Dedifferentiated amniotic fluid mesenchymal stem cell (primary cell): ENCODE results near the gene FBXW12.

Experiments used
- DNase-seq: peaks from one replicate; pipeline ENCODE4 v3.0.0-alpha.2; 2016; ENCODE audit errors: extremely low spot score

FBXW12 gene

DNA sequence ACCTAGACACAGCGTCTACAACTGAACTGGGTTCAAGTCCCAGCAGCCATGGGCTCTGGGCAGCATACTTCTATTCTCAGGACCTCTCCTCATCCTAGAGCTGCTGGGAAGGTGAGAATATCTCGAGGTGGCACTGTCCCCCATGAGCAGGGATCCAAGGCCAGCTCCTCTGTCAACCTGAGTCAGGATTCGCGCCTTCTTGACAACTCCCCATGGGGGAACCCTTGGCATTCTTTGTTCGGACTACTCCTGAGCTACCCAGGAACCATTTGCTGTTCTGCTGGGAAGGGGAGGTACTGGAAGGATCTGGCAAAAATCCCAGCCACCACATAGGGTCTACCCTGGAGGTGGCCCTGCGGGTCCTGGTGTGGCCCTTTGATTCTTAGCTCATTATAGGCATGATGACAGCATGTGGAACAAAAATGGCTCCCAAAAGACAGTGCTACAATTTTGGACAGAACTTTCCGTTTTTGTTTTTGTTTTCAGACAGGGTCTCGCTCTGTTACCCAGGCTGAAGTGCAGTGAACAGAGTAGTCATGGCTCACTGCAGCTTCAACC is 35.6 kb downstream of the FBXW12 start:
- DNase-seq = no peak

DNA sequence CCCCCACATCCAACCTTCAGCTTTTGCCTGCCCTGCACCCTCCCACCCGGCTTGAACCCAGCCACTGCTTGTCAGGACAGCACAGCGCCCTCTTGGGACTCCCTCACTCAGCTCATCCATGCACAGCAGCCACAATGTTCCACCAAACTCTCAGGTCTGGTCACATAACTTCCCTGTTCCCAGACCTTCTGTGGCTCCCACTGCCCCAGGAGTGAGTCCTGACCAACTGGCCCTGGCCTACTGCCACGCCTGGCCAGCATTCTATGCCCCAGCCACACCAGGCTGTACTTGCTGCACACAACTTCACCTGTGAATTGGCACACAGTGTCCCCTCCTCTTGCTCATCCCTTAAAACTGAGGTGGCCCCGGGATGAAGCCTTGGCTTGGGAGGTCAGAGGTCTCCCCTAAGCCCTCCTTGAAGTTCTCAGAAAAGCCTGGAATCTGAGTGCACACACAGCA is 36.8 kb downstream of the FBXW12 start:
- DNase-seq = no peak

DNA sequence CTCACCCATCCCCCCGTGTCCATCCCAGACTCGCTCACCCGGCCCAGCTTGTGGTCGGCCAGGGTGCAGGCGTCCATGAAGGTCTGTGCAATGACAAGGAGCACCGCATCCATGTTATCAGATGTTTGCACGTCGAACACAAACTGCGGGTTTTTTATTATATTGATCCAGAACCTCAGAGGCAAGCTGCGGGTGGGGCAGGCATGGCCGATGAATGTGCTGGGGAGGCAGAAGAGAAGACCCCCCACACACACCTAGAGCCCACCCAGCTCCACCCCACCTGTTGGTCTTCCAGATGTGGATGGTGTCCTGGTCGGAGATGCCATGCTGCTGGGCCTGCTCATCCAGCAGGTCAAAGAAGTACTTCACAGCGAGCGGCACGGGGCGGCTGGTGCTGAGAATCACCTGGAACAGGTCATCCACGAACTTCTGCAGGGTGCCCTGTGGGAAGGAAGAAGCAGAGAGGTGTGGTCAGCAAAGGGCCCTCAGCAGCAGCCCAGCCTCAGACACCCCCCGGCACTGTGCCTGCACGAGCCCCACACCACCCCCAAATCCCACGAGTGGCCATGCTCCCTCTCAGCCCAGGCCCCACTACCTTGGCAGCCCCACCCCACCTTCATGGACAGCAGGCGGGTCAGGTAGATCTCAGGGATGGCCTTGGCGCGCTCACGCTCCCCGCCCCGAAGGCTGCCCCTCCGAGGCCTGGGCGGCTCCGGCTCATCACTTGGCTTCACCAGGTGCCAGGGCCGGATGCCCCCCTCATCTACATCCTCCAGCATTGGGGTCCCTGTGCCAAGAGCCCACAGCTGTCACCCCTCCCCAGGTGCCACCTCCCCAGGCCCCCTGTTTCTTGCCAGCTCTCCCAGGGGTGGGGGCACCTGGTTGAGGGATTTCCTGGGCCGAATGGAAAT is 37.5 kb downstream of the FBXW12 start:
- no peak for DNase-seq

DNA sequence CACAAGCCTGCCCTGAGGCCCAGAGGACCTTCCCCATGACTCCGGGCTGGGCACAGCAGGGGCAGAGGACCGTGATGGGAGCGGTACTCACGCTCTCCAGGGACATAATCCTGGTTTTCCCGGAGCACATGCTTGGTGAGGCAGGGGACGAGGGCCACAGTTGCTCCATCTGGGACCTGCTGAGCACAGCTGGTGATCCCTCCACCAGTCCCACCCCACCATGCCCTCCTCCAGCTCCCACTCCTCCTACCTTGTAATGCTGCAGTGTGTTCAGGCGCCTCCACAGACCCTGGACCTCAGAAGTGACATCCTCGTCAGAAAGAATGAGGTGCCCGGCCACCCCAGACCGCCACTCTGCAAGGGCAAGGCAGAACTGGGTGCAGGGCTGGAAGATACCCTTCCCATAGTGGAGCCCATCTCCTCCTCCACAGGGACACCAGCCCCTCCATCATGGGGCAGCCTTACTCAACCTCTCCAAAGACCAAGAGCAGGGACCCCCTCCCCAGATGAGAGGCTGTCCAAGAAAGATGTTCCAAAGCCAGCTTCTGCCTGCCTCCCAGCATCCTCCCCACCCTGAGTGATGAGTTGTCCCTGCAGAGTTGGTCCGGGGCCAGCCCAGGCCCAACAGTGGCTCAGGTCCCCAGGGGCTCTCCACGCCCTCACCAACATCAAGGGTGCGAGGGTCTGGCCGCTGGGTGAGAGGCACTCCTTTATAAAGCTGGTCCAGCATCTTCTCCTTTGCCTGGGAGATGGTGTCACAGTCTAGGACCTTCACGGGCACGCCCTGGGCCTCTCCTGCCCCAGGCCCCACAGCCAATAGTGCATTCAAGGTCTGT is 38.4 kb downstream of the FBXW12 start:
- no peak for DNase-seq

DNA sequence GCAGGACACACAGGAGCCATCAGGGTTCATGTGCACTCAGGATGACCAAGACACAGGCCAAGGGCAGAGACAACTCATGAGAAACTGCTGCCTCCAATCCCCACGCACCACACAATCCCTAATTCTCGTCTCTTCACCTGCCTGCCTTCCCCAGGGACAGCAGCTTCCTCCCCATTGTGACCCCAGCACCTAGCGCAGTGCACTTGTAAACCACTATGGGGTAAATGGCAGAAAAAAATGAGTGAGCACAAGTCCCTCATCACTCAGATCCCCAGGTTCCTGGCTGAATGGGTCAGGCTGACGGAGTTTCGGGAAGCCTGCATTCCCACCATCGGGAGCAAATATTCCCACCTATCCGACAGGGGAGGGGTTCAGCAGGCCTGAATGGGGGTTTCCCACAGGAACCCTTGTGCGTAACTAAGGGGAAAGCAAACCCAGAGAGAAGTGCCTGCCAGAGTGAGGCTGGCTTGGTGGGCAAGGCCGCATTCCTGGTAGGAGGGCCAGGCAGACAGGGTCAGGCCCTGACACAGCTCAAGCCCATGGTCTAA is 39.1 kb downstream of the FBXW12 start:
- no peak for DNase-seq

DNA sequence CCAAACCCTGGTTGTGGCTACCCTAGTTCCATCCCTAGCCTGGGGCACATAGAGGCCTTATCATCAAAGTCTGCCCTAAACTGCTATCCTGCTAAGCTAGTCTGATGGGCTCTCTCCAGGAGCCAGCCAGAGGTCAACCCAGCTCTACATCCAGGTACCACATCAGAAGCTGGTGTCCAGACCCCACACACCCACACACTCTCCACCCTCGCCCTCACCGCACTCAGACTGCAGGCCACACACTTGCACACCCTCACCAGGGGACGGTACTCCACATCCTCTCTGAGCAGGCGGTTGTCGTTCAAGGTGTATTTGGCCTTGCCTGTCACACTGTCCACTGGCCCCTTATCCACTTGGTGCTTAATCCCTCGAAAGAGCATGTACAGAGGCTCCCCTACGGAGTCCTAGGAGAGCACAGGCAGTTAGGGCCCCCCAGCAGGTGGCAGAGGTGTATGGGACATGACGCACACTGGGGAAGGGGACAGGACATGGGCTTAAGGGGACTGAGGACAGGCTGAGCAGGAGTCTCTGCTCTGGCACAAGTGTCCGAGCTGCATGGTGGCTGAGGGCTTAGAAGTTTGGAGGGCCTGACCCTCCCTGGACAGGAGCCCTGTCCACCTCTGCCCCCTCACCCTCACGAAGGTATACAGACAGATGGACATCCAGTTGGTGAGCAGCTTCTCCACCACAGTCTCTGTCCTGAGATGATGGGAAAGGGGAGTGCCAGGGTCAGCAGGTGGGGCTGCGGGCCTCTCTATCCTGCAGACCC is 39.8 kb downstream of the FBXW12 start:
- DNase-seq = no peak

DNA sequence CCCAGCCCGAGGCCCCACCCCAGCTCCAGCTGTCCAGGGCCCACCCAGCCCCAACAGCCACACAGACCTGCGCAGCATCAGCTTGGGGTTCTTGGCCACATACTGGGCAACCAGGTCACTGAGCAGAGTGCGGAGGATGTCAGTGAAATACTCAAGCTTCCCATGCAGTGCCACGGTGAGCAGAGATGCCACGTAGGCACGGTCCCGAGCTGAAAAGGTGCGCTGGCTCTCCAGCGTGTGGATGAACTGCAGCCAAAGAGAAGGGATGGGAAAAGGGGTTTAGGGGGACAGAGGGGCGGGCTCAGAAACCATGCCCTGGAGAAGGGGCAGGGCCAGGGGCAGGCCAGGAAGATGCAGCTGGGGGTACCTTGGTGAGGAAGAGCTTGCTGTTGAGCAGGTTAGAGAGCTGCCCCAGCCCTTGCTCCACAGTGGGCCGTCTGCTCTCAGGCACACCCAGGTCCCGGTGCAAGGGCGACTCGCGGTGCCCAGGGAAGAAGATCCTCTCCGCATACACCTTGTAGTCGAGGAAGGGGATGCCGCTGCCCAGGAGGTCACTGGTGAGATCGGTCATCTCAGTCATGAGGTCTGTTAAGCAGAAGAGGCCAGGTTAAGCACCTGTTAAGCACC is 40.5 kb downstream of the FBXW12 start:
- no peak for DNase-seq

DNA sequence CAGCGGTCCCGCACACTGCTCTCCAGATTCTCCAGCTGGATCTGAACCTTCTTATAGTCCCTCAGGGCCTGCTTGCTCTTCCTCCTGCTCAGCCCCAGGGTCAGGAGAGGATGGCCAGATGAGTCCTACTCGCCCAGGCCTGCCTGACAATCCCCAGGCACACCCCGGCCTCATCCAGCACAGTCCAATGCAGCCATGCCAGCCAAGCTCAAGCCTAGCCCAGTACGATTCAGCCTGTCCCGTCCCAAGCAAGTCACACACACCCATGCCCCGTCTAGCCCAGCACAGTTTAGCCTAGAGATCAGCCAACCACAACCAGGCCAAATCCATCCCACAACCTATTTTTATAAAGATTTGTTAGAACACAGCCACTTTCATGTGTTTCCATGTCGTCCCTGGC is 41.1 kb downstream of the FBXW12 start:
- no peak for DNase-seq

DNA sequence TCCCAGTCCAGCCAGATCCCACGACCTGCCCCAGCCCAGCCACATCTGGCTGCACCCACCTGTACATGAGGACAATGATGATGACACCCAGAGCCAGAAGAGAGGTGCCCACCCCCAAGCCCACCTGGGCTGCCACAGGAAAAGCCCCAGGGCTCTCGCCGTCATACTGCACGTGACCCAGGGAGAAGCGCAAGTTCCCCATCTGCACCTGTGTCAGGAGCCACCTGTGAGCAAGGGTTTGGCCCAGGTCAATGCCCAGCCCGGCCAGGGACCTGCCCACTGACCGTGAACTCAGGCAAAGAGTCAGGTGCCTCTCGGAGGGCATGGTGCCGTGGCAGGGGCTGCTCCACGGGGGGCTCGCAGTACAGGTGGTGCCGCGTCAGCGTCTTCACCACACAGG is 41.6 kb downstream of the FBXW12 start:
- DNase-seq = no peak

DNA sequence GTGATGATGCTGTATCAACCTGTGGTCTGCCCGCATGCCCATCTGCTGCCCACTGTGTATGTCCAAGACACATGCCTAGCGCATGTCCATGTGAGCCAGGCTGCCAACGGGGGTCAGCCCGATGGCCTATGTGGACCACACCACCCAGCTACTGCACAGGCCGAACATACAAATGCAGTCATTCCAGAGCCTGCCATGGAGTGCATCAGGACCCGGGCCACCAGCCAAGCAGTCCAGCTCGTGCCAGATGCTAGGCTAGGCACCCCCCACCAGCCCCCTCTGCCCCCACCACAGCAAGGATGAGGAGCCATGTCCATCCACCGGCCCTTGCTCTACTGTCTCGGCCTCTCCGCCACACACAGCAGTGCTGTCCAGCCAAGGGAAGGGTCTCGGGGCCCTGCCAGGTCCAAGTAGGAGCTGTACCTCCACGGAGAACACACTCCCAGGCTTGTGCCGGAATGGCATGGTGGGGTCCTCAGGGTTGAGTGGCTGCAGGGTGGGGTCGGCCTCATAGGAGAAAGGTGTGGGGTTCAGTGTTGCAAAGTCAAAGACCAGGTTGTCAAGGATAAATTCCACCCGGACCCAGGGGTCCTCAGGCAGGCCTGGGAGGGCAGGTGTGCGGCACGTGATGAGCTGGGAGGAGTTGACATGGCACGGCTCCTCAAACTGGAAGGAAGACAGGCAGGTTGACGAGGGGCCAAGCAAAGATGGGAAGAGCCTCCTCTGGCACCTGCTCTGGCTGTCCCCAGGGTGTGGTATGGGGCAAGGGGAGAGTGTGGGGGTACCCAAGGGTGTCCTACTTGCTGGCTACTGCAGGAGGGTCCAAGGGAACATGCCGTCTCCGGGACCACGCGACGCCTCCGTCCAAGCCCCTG is 42.6 kb downstream of the FBXW12 start:
- DNase-seq = no peak

DNA sequence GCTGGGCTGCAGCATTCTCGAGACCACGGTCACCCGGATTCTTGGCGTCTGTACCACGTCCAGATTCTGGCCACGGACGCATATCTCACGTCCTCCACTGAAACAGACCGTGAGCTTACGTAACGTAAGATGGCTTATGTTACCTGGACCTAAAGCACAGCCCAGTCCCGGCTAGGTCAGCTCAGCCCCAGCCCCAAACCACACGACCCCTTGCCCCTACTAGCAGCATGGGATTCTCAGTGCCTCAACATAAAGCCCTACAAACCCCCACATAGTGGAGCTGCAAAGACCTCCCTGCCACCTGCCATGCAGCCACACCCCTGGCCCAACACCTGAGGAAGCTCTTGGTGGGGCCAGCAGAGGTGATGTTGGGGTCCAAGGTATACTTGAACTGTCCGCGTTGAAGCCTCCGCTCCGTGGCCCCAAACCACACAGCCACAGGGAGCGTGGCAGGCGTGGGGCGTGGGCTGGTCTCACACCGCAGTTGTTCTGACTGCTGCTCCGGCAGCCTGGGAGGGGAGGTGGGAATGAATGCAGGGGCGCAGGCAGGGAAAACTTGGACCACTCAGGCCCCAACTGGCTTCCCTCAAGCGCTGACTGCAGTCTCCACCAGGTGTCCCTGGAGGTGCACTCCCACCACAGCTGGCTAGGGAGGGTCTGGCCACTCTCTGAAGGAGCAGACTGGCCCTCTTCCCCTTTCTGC is 43.4 kb downstream of the FBXW12 start:
- no peak for DNase-seq

DNA sequence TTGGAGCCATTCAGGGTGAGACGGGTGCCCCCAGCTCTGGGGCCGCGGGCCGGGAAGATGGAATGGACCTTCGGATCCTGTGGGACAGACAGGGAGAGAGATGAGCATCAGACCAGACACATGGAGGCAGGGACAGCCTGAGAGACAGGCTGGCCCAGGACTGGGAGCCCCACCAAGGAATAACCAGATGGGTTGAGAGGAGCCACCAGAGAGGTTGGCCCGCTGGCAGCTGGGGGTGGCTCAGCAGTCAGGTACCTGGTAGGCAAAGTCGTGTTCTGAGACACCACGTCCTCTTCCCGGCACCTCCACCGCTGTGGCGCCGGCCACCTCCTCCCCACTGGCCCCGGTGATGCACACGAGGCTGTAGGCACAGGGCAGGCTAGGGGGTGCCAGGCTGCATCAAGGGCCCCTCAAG is 44.1 kb downstream of the FBXW12 start:
- no peak for DNase-seq

DNA sequence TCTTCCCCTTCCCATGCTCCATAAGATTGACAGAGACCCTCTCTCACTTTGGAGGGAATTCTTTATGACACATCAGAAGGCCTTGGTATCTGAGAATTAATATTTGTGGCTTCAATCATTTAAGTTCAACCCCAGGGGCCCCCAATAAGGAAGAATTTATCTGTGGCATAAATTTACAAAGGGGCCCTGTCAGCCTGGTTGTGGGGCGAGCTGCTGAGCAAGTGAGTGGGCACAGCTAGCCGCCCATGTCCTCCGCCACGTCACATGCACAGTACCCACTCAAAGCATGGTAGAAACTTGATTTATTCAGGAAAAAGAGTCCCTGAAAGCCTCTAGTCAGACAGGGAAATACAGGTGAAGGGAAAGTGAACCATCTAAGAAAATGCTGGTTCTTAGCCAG is 44.5 kb downstream of the FBXW12 start:
- DNase-seq = no peak

DNA sequence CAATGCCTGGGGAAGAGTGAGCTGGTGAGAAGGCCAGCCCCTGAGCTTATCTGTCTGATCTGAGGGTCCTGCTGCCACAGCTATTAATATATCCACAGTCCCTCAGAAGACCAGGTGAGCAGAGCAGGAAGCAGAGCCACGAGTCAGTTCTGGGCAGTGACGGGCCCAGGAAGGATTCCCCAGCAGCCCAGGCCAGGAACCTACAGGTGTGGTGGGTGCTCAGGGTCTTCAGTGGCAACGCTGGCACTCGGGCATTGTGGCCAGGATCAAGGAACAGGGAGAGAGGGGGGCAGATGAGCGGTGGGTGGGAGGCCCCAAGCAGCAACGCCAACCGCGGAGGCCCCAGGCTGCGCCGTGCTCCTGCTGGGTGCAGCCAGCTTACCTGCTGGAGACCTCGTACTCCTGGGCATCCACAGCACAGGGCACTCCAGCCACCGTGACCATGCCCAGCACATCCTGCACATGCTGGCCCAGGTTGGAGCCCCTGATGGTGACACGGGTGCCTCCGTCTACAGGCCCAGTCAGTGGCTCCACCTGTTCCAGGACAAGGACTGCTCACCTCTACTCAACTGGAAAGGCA is 45.6 kb downstream of the FBXW12 start:
- DNase-seq = no peak

DNA sequence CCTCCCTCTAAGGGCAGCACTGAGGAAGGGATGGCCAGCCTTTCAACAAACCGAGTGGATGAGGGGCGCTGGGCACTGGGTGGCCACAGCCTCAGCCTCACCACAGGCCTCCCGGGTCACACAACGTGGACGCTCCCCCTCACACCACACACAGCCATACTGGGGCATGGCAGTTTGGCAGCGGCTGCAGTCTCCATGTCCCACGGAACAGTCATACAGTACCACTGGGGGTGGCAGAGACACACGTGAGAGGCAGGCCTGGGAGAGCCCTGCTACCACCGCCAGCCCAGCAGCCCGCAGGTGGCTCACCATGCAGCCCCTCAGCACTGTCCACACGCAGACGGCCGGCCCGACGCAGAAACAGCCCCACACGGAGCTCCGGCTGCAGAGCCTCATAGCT is 46.1 kb downstream of the FBXW12 start:
- no peak for DNase-seq

DNA sequence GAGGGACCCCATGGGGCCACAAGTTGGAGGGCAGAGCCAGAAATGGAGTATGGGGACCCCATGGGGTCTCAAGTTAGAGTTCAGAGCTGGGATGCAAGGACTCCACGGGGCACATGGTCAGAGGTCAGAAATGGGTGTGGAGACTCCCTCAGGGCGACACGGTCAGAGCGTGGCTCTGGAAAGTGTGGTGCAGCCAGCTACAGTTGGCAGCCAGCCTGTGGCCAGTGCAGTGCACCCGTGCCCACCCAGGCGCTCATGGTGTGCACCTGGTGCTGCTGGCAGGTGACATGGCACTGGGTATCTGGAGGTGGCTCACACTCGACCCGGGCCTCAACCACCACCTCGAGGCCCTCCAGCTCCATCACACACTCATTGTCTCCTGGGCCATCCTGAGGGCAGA is 46.6 kb downstream of the FBXW12 start:
- DNase-seq = no peak

DNA sequence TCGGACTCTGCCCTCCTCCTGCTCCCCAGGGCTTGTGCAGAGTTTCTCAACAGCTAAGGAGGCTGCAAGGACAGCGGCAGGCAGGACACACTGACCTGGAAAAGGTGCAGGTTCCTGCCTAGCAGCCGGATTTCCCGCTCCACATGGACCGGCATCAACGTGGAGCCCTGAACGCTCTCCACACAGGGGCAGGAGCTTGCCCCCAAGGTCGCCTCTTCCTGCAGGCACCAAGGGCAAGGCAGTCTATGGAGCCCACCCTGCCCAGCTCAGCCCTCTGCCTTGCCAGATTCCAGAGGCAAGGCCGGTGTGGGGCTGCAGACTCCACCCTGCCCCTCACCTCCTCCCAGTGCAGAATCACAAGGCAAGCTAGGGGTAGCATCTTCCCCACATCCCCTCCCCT is 47.1 kb downstream of the FBXW12 start:
- DNase-seq = no peak

DNA sequence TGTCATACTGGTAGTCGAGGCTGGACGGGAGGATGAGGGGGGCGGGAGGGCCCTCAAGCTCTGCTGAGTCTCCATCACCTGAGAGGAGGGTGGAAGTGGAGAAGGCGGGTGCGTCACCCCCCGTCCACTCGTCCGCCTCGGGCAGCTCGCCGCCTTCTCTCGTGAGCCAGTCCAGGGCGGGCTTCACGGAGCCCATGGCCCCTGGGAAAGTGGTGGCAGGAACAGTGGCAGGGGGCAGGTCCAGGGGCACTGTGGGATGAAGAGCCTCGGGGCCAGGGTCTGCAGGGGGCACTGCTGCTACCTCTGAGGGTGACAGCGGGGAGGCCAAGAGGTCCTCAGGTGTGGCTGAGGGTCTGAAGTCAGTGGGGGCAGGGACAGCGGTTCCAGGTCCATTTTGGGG is 47.6 kb downstream of the FBXW12 start:
- DNase-seq = no peak

DNA sequence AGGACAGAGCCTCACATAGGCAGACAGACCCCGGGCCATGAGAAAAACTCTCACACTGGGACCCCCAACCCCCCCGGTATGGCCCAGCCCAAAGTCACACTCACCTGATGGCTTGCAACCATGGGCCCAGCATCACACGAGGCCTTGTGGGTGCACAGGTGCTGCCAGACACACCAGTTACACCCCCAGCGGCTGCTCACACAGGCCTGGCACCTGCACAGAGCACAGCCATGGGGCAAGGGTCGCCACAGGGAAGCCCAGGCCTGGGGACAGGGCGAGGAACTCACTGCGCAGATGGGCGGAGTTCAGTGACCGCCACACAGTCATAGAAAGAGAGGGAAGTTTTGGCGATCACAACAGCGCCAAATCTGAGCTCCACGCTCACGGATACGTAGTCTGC is 48.5 kb downstream of the FBXW12 start:
- DNase-seq = no peak
